WTC11 (cell line): Measurements from ENCODE around the gene NUP58. TPM values are rescaled to one million over a fixed set of nuclear protein-coding genes. Genes with fewer than 3 reads are reported as not detected.

Source experiments
- ATAC-seq: fragments of 200-7000 bp; cut with Tn5 transposase; 2 replicates; pipeline ENCODE4 v1.10.0; 2021; ENCODE audit warnings: mild to moderate bottlenecking, moderate library complexity
- CTCF ChIA-PET: fragments of 300-600 bp; sonication (Branson Sonifier 250); formaldehyde crosslinking; loops from one replicate; lab custom pipeline; 2021; ENCODE audit warnings: antibody characterized with exemption; lab: Charles Lee
- POLR2A ChIA-PET: fragments of 350-600 bp; sonication (Branson Sonifier 250); formaldehyde crosslinking; loops from one replicate; lab custom pipeline; 2021; ENCODE audit warnings: antibody characterized with exemption; lab: Charles Lee
- DNase-seq: peaks from one replicate; pipeline ENCODE4 v3.0.0; 2021; ENCODE audit warnings: low spot score
- H3K27ac Mint-ChIP-seq: 2 replicates; pipeline ENCODE4 v1.8.0; 2021; ENCODE audit warnings: mixed read lengths
- H3K27me3 Mint-ChIP-seq: 2 replicates; pipeline ENCODE4 v1.8.0; 2021; ENCODE audit warnings: low read depth, mild to moderate bottlenecking, moderate library complexity, mixed read lengths
- H3K36me3 Mint-ChIP-seq: 2 replicates; pipeline ENCODE4 v1.8.0; 2021; ENCODE audit warnings: mixed read lengths
- H3K4me1 Mint-ChIP-seq: 2 replicates; pipeline ENCODE4 v1.8.0; 2022; ENCODE audit warnings: mixed read lengths
- H3K4me3 Mint-ChIP-seq: 2 replicates; pipeline ENCODE4 v1.8.0; 2021; ENCODE audit warnings: mild to moderate bottlenecking, moderate library complexity, mixed read lengths
- H3K9me3 Mint-ChIP-seq: 2 replicates; pipeline ENCODE4 v1.8.0; 2021; ENCODE audit warnings: mixed read lengths
- EMX1 ChIP-seq: fragments of 250-450 bp; sonication (Bioruptor Pico); IDR thresholded peaks from 2 replicates; pipeline ENCODE4 v1.8.0; 2021; ENCODE audit warnings: mild to moderate bottlenecking
- ETV6 ChIP-seq: sonication (generic); formaldehyde crosslinking; IDR thresholded peaks from 2 replicates; pipeline ENCODE4 v1.8.1; 2022; ENCODE audit warnings: mild to moderate bottlenecking, missing genetic modification reagents
- GABPB1 ChIP-seq: sonication (generic); formaldehyde crosslinking; IDR thresholded peaks from 2 replicates; pipeline ENCODE4 v1.8.1; 2023; ENCODE audit warnings: mild to moderate bottlenecking, missing genetic modification reagents
- HMGXB4 ChIP-seq: sonication (generic); formaldehyde crosslinking; IDR thresholded peaks from 2 replicates; pipeline ENCODE4 v1.8.1; 2023; ENCODE audit warnings: mild to moderate bottlenecking, moderate library complexity, missing genetic modification reagents
- PRRX2 ChIP-seq: fragments of 250-450 bp; sonication (Bioruptor Pico); IDR thresholded peaks from 2 replicates; pipeline ENCODE4 v1.8.0; 2021; ENCODE audit warnings: mild to moderate bottlenecking
- SMAD3 ChIP-seq: sonication (generic); formaldehyde crosslinking; IDR thresholded peaks from 2 replicates; pipeline ENCODE4 v1.8.0; 2022; ENCODE audit warnings: missing genetic modification reagents, mild to moderate bottlenecking, borderline replicate concordance
- SMAD4 ChIP-seq: sonication (generic); formaldehyde crosslinking; IDR thresholded peaks from 2 replicates; pipeline ENCODE4 v1.8.0; 2022; ENCODE audit warnings: mild to moderate bottlenecking, missing genetic modification reagents
- TCF7 ChIP-seq: sonication (generic); formaldehyde crosslinking; IDR thresholded peaks from 2 replicates; pipeline ENCODE4 v1.8.0; 2022; ENCODE audit warnings: mild to moderate bottlenecking, low read depth, missing genetic modification reagents, moderate library complexity
- TEAD1 ChIP-seq: sonication (generic); formaldehyde crosslinking; IDR thresholded peaks from 2 replicates; pipeline ENCODE4 v1.8.0; 2022; ENCODE audit warnings: mild to moderate bottlenecking, missing genetic modification reagents
- ZNF317 ChIP-seq: sonication (generic); formaldehyde crosslinking; IDR thresholded peaks from 2 replicates; pipeline ENCODE4 v1.8.1; 2023; ENCODE audit warnings: low read depth, mild to moderate bottlenecking, moderate library complexity, missing genetic modification reagents, borderline replicate concordance
- total RNA-seq: library from RNA; stranded (reverse); gene quantifications from 3 replicates; pipeline ENCODE4 v1.2.3, GENCODE V29; 2021
- TF ChIP-seq, protein P1 (sequence below): fragments of 250-450 bp; sonication (Bioruptor Pico); IDR thresholded peaks from 2 replicates; pipeline ENCODE4 v1.9.0; 2021; ENCODE audit warnings: mild to moderate bottlenecking
- TF ChIP-seq, protein P2 (sequence below): sonication (generic); formaldehyde crosslinking; IDR thresholded peaks from 2 replicates; pipeline ENCODE4 v1.8.1; 2023; ENCODE audit warnings: mild to moderate bottlenecking, missing genetic modification reagents
- TF ChIP-seq, protein P3 (sequence below): fragments of 250-450 bp; sonication (Bioruptor Pico); IDR thresholded peaks from 2 replicates; pipeline ENCODE4 v1.9.0; 2021; ENCODE audit warnings: mild to moderate bottlenecking
- TF ChIP-seq, protein P4 (sequence below): sonication (generic); formaldehyde crosslinking; IDR thresholded peaks from 2 replicates; pipeline ENCODE4 v1.8.1; 2023; ENCODE audit warnings: mild to moderate bottlenecking, missing genetic modification reagents, moderate library complexity
- TF ChIP-seq, protein P5 (sequence below): fragments of 250-450 bp; sonication (Bioruptor Pico); IDR thresholded peaks from 2 replicates; pipeline ENCODE4 v1.9.0; 2021; ENCODE audit warnings: mild to moderate bottlenecking, borderline replicate concordance
- TF ChIP-seq, protein P6 (sequence below): sonication (generic); formaldehyde crosslinking; IDR thresholded peaks from 2 replicates; pipeline ENCODE4 v1.8.0; 2023; ENCODE audit warnings: mild to moderate bottlenecking, missing genetic modification reagents

Gene NUP58
- total RNA-seq, 1 experiment from 2014 or later: 59.0 TPM

GRCh38 chr13:25353344-25353743 lies 51.9 kb downstream of the NUP58 start:
- ATAC-seq (no peak), DNase-seq (no peak)
- Mint-ChIP-seq H3K9me3 (peaks cover 4% of the 10 kb centered on the region; the same call in 1 of the 2 replicates), H3K4me1 (peaks cover 8% of the 10 kb centered on the region), H3K27ac (no peak overlapping the region), H3K36me3 (no peaks in the 10 kb centered on the region), H3K27me3 (no peaks in the 10 kb centered on the region), H3K4me3 (no peak overlapping the region)
- ChIA-PET POLR2A (no interaction called here), CTCF (no interaction called here)
- TF ChIP-seq, protein P1, sequence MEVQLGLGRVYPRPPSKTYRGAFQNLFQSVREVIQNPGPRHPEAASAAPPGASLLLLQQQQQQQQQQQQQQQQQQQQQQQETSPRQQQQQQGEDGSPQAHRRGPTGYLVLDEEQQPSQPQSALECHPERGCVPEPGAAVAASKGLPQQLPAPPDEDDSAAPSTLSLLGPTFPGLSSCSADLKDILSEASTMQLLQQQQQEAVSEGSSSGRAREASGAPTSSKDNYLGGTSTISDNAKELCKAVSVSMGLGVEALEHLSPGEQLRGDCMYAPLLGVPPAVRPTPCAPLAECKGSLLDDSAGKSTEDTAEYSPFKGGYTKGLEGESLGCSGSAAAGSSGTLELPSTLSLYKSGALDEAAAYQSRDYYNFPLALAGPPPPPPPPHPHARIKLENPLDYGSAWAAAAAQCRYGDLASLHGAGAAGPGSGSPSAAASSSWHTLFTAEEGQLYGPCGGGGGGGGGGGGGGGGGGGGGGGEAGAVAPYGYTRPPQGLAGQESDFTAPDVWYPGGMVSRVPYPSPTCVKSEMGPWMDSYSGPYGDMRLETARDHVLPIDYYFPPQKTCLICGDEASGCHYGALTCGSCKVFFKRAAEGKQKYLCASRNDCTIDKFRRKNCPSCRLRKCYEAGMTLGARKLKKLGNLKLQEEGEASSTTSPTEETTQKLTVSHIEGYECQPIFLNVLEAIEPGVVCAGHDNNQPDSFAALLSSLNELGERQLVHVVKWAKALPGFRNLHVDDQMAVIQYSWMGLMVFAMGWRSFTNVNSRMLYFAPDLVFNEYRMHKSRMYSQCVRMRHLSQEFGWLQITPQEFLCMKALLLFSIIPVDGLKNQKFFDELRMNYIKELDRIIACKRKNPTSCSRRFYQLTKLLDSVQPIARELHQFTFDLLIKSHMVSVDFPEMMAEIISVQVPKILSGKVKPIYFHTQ: no peak
- TF ChIP-seq GABPB1 (CRISPR knock-in tag) (no peak), ETV6 (CRISPR knock-in tag) (no peak)
- TF ChIP-seq, protein P2, sequence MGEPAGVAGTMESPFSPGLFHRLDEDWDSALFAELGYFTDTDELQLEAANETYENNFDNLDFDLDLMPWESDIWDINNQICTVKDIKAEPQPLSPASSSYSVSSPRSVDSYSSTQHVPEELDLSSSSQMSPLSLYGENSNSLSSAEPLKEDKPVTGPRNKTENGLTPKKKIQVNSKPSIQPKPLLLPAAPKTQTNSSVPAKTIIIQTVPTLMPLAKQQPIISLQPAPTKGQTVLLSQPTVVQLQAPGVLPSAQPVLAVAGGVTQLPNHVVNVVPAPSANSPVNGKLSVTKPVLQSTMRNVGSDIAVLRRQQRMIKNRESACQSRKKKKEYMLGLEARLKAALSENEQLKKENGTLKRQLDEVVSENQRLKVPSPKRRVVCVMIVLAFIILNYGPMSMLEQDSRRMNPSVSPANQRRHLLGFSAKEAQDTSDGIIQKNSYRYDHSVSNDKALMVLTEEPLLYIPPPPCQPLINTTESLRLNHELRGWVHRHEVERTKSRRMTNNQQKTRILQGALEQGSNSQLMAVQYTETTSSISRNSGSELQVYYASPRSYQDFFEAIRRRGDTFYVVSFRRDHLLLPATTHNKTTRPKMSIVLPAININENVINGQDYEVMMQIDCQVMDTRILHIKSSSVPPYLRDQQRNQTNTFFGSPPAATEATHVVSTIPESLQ (CRISPR knock-in tag): no peak

DNA sequence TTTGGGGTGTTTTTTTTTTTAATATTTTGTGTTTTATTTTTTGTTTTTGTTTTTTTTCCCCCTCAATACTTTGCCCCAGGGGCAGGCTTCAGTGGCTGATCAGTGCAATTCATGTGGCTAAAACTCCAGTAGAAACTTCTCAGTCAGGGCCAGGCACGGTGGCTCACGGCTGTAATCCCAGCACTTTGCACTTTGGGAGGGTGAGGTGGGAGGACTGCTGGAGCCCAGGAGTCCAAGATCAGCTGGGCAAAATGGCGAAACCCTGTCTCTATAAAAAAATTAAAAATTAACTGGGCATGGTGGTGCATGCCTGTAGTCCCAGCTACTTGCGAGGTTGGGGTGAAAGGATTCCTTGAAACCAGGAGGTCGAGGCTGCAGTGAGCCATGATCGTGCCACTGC lies 53.0 kb downstream of the NUP58 start:
- ATAC-seq: no peak
- Mint-ChIP-seq H3K36me3 (0 out of 2 replicates have a peak, but pooled peaks cover 2% of the 10 kb centered on the region), H3K4me3 (no peak overlapping the region), H3K4me1 (peaks cover 8% of the 10 kb centered on the region), H3K27me3 (no peaks in the 10 kb centered on the region), H3K27ac (no peak overlapping the region), H3K9me3 (peaks cover 11% of the 10 kb centered on the region)
- DNase-seq: no peak
- ChIA-PET POLR2A (no interaction called here), CTCF (interaction anchor here (0.5 to 0.6 kb wide), 2 partner anchors 11 to 982 kb away, joined by 3 read pairs; no protein-coding TSS in a partner anchor)
- no peak for TF ChIP-seq TCF7
- TF ChIP-seq, protein P3, sequence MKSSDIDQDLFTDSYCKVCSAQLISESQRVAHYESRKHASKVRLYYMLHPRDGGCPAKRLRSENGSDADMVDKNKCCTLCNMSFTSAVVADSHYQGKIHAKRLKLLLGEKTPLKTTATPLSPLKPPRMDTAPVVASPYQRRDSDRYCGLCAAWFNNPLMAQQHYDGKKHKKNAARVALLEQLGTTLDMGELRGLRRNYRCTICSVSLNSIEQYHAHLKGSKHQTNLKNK (CRISPR knock-in tag): no peak
- TF ChIP-seq, protein P4, sequence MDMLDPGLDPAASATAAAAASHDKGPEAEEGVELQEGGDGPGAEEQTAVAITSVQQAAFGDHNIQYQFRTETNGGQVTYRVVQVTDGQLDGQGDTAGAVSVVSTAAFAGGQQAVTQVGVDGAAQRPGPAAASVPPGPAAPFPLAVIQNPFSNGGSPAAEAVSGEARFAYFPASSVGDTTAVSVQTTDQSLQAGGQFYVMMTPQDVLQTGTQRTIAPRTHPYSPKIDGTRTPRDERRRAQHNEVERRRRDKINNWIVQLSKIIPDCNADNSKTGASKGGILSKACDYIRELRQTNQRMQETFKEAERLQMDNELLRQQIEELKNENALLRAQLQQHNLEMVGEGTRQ: no peak
- TF ChIP-seq ZNF317 (CRISPR knock-in tag): no peak
- no peak for TF ChIP-seq HMGXB4 (CRISPR knock-in tag)
- no peak for TF ChIP-seq EMX1 (CRISPR knock-in tag)
- TF ChIP-seq TEAD1 (CRISPR knock-in tag): no peak
- TF ChIP-seq, protein P5, sequence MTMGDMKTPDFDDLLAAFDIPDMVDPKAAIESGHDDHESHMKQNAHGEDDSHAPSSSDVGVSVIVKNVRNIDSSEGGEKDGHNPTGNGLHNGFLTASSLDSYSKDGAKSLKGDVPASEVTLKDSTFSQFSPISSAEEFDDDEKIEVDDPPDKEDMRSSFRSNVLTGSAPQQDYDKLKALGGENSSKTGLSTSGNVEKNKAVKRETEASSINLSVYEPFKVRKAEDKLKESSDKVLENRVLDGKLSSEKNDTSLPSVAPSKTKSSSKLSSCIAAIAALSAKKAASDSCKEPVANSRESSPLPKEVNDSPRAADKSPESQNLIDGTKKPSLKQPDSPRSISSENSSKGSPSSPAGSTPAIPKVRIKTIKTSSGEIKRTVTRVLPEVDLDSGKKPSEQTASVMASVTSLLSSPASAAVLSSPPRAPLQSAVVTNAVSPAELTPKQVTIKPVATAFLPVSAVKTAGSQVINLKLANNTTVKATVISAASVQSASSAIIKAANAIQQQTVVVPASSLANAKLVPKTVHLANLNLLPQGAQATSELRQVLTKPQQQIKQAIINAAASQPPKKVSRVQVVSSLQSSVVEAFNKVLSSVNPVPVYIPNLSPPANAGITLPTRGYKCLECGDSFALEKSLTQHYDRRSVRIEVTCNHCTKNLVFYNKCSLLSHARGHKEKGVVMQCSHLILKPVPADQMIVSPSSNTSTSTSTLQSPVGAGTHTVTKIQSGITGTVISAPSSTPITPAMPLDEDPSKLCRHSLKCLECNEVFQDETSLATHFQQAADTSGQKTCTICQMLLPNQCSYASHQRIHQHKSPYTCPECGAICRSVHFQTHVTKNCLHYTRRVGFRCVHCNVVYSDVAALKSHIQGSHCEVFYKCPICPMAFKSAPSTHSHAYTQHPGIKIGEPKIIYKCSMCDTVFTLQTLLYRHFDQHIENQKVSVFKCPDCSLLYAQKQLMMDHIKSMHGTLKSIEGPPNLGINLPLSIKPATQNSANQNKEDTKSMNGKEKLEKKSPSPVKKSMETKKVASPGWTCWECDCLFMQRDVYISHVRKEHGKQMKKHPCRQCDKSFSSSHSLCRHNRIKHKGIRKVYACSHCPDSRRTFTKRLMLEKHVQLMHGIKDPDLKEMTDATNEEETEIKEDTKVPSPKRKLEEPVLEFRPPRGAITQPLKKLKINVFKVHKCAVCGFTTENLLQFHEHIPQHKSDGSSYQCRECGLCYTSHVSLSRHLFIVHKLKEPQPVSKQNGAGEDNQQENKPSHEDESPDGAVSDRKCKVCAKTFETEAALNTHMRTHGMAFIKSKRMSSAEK: no peak
- TF ChIP-seq PRRX2 (CRISPR knock-in tag): no peak
- TF ChIP-seq, protein P6, sequence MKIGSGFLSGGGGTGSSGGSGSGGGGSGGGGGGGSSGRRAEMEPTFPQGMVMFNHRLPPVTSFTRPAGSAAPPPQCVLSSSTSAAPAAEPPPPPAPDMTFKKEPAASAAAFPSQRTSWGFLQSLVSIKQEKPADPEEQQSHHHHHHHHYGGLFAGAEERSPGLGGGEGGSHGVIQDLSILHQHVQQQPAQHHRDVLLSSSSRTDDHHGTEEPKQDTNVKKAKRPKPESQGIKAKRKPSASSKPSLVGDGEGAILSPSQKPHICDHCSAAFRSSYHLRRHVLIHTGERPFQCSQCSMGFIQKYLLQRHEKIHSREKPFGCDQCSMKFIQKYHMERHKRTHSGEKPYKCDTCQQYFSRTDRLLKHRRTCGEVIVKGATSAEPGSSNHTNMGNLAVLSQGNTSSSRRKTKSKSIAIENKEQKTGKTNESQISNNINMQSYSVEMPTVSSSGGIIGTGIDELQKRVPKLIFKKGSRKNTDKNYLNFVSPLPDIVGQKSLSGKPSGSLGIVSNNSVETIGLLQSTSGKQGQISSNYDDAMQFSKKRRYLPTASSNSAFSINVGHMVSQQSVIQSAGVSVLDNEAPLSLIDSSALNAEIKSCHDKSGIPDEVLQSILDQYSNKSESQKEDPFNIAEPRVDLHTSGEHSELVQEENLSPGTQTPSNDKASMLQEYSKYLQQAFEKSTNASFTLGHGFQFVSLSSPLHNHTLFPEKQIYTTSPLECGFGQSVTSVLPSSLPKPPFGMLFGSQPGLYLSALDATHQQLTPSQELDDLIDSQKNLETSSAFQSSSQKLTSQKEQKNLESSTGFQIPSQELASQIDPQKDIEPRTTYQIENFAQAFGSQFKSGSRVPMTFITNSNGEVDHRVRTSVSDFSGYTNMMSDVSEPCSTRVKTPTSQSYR (CRISPR knock-in tag): no peak
- no peak for TF ChIP-seq SMAD4 (CRISPR knock-in tag)
- TF ChIP-seq SMAD3: no peak
